HG03571 (cell line): ENCODE results near the gene FXYD1.

Source experiments
- ATAC-seq: cut with Tn5 transposase; IDR thresholded peaks from one replicate; pipeline ENCODE4 v1.9.1; 2021; ENCODE audit not compliant: unreplicated experiment

FXYD1 gene

GRCh38 chr19:35160629-35161433, 22.2 kb downstream of the FXYD1 start:
- no peak for ATAC-seq

DNA sequence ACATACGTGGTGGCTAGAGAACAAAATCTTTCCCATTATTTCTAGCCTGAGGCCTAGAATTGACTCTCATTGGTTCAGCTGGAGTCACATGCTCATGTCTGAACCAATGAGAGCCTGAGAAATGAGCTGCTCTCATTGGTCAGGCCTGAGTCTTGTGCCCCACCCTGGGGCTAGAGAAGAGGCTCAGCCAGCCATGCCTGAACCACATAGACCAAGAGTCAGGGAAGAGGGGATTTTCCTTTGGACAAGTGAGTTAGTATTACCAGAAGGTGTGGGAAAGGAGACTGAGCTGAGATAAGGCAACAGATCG, 22.8 kb downstream of the FXYD1 start:
- no peak for ATAC-seq

- no peak for ATAC-seq
These were observed 24.1 kb downstream of the FXYD1 start for GRCh38 chr19:35162471-35163326.

DNA sequence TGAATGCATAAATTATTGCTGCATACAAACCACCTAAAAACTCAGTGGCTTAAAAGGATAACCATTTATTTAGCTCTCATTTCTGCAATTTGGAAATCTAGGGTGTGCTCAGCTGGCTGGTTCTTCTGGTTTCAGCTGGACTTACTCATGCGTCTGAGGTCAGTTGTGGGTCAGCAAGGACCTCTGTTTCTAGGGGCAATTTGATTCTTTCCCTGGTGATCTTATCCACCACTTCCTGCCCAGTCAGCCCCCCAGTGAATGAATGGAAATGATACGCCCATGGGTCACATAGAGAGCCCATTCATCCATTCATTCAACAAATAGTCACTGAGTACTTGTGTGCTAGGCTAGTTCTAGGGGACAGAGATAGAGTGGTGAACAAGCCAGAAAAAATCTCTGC, 25.8 kb downstream of the FXYD1 start:
- no peak for ATAC-seq

DNA sequence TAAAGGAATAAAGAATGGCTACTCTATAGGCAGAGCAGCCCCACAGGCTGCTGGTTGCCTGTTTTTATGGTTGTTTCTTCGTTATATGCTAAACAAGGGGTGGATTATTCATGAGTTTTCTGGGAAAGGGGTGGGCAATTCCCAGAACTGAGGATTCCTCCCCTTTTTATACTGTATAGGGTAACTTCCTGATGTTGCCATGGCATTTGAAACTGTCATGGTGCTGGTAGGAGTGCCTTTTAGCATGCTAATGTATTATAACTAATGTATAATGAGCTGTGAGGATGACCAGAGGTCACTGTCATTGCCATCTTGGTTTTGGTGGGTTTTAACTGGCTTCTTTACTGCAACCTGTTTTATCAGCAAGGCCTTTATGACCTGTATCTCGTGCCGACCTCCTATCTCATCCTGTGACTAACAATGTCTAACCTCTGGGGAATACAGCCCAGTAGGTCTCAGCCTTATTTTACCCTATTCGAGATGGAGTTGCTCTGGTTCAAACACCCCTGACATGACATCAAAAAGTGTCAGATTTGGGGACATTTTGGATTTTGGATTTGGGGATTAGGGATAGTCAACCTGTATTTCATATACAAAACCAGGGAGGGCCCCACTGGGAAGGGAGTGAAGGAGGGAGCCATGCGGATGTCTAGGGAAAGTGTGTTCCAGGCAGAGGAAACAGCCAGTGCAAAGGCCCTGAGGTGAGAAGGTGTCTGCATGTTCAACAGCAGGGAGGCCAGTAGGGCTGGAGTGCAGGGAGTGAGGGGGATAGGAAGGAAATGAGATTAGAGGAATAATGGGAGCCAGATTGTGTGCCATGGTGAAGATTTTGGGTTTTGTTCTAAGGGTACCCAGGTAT, 26.8 kb downstream of the FXYD1 start:
- ATAC-seq: no peak

DNA sequence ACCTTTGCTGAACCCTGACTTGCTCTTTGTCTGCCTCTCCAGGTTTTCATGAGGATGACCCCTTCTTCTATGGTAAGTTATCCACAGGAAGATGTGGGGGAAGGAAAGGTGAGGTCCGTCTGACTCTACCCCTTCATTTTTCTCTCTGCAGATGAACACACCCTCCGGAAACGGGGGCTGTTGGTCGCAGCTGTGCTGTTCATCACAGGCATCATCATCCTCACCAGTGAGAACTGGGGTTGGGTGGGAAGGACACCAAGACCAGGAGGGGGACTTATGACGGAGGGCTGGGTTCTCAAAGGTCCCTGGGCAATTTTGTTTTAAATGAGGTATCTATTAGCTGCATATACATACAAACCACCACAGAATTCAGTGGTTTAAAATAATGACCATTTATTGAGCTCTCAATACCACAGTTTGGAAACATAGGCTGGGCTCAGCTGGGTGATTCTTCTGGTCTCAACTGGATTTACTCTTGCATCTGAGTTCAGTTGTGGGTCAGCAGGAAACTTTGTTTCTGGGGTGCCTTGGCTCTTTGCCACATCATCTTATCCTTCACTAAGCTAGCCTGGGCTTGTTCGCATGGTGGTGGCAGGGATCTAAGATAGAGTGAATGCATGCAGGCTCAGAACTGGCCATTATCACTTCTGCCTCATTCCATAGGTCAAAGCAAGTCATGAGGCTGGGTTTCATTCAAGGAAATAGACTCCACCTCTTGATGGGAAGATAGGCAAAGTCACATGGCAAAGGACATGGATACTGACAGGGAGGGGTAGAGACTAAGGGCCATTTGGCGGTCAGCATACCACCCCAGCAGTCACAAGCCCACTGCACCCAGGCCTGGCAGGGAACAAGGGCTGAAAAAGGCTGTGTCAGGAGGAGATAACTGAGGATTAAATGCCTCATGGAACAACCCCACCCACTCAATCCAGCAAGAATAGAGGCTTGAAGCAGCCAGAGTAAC, 27.8 kb downstream of the FXYD1 start:
- no peak for ATAC-seq

- no peak for ATAC-seq
These were observed 28.9 kb downstream of the FXYD1 start for GRCh38 chr19:35167251-35168119.

DNA sequence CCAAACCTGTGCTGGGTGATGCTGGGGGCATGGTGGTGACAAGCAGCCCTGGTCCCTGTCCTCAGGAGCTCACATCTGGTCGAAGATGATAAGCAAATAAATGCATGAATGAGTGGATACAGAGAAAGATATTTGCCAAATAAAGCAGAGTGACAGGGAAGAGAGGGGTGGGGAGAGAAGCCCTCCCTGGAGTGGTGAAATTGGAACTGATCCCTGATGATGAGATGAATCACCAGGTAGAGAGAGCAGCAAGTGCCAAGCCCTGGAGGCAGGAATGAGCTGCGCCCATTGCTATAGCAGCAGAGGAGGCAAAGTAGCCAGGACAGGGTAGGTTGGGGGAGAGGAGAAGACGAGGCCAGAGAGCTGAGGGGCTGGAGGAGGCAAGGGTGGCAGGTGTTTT, 29.6 kb downstream of the FXYD1 start:
- ATAC-seq: no peak

DNA sequence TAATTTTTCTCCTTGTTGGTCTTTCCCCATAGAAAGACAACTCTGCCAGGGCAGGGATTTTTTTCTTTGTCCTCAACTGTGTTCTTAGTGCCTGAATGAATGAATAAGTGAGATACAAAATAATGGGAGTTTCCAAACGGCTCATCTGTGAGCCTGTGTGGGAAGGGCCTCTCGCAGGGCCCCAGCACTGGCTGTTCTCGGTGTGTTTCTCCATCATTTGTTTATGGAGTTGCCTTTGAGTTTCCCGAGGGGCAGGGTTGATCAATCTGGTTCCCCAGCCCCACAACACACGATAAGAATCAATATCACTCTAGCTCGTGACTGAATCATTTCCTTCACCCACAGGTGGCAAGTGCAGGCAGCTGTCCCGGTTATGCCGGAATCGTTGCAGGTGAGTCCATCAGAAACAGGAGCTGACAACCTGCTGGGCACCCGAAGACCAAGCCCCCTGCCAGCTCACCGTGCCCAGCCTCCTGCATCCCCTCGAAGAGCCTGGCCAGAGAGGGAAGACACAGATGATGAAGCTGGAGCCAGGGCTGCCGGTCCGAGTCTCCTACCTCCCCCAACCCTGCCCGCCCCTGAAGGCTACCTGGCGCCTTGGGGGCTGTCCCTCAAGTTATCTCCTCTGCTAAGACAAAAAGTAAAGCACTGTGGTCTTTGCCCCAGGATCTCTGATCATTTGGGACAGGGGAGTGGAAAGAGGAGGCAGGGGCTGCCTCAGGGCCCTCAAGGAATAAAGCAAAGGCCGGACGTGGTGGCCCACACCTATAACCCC, 30.8 kb downstream of the FXYD1 start:
- no peak for ATAC-seq

GRCh38 chr19:35170359-35171061, 31.9 kb downstream of the FXYD1 start:
- ATAC-seq: no peak

DNA sequence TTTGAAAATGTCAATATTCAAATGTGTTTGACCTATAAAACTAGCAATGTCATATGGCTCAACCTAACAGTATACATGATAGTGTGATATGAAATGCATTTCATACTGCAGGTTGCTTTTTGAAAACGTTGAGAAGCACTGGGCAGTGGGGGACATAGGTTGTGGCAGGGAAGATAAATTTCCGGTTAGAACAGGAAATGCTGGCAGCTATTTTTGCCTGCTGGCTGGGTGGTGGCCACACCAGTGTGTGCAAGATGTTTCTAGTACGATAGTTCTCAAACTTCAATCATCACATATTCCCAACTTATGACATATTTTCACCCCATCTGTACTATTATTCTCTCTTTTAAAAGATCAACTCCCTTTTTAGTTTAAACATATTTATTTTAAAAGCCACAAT, 33.1 kb downstream of the FXYD1 start:
- ATAC-seq: no peak

DNA sequence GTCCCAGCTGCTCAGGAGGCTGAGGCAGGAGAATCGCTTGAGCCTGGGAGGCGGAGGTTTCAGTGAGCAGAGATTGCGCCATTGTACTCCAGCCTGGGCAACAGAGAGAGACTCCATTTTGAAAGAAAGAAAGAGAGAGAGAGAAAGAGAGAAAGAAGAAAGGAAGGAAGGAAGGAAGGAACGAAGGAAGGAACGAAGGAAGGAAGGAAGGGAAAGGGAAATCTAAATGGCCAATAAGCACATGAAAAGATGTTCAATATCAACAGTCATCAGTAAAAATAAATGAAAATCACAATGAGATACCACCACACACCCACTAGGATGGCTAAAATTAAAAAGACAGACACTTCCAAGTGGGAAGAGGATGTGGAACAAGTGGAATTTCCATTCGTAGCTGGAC, 35.6 kb downstream of the FXYD1 start:
- ATAC-seq: no peak

- ATAC-seq: no peak
These were observed 37.6 kb downstream of the FXYD1 start for GRCh38 chr19:35176181-35176570.

GRCh38 chr19:35177377-35178274, 39.0 kb downstream of the FXYD1 start:
- no peak for ATAC-seq

GRCh38 chr19:35178701-35179100, 40.1 kb downstream of the FXYD1 start:
- ATAC-seq: no peak

GRCh38 chr19:35179830-35180229, 41.2 kb downstream of the FXYD1 start:
- no peak for ATAC-seq

DNA sequence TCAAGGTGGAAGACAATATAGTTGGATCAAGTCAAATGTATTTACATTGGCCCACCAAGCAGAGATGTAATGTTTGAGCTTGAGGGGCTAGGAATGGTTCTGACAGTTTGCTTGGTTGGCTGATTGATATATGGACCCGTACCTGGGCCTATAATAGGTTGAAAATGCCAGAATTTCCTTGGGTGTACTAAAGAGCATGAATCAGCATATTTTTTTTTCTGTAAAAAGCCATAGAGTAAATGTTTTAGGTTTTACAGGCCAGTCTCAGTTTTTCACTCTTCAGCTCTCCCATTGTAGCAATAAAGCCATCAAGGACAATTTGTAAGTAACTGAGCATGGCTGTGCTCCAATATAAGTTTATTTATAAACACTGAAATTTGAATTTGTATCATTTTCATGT, 42.8 kb downstream of the FXYD1 start:
- no peak for ATAC-seq
